HL-60/S4 treated with phorbol 12-myristate 13-acetate at 8.2 ng/mL for 4 days and 3 days (cell line): ENCODE results near the gene SCGB1A1.

ENCODE experiments used
- in situ Hi-C: fragments of 300-500 bp; cut with MboI; formaldehyde crosslinking; loops from 2 replicates; pipeline ENCODE4 v1.15.0; 2022; ENCODE audit warnings: low sequenced_read_pairs

The SCGB1A1 gene

GRCh38 chr11:62419314-62419929 is 589 bp downstream of the SCGB1A1 start:
- in situ Hi-C loops, result no loop called here

GRCh38 chr11:62419943-62420342 is 1.1 kb downstream of the SCGB1A1 start:
- in situ Hi-C loops, result loop anchor here (10.0 kb wide), 1 partner anchor 145 kb away; no protein-coding TSS in a partner anchor

- in situ Hi-C loops, result loop anchor here (10.0 kb wide), 1 partner anchor 144 kb away; no protein-coding TSS in a partner anchor
These were observed 2.0 kb downstream of the SCGB1A1 start for GRCh38 chr11:62420882-62421281.

- in situ Hi-C loops, result loop anchor here (10.0 kb wide), 1 partner anchor 143 kb away; no protein-coding TSS in a partner anchor
These were observed 3.2 kb downstream of the SCGB1A1 start for GRCh38 chr11:62421996-62422395.

- in situ Hi-C loops, result loop anchor here (10.0 kb wide), 1 partner anchor 142 kb away; no protein-coding TSS in a partner anchor
These were observed 4.2 kb downstream of the SCGB1A1 start for GRCh38 chr11:62423012-62423411.

- in situ Hi-C loops, result loop anchor here (10.0 kb wide), 1 partner anchor 137 kb away; no protein-coding TSS in a partner anchor
These were observed 8.9 kb downstream of the SCGB1A1 start for GRCh38 chr11:62427630-62428233.

- in situ Hi-C loops, result loop anchor here (10.0 kb wide), 1 partner anchor 136 kb away; no protein-coding TSS in a partner anchor
These were observed 10.2 kb downstream of the SCGB1A1 start for GRCh38 chr11:62428871-62429560.

- in situ Hi-C loops, result no loop called here
These were observed 11.6 kb downstream of the SCGB1A1 start for GRCh38 chr11:62430425-62430824.

GRCh38 chr11:62431171-62431901 is 12.5 kb downstream of the SCGB1A1 start:
- in situ Hi-C loops, result no loop called here

- in situ Hi-C loops, result no loop called here
These were observed 13.9 kb downstream of the SCGB1A1 start for GRCh38 chr11:62432695-62433094.

- in situ Hi-C loops, result no loop called here
These were observed 14.5 kb downstream of the SCGB1A1 start for GRCh38 chr11:62433141-62433903.

GRCh38 chr11:62433904-62434276 is 15.1 kb downstream of the SCGB1A1 start:
- in situ Hi-C loops, result no loop called here

- in situ Hi-C loops, result no loop called here
These were observed 17.2 kb downstream of the SCGB1A1 start for GRCh38 chr11:62435846-62436660.

- in situ Hi-C loops, result no loop called here
These were observed 18.8 kb downstream of the SCGB1A1 start for GRCh38 chr11:62437616-62438015.

GRCh38 chr11:62438641-62439040 is 19.8 kb downstream of the SCGB1A1 start:
- in situ Hi-C loops, result no loop called here

GRCh38 chr11:62439785-62440602 is 21.2 kb downstream of the SCGB1A1 start:
- in situ Hi-C loops, result no loop called here

- in situ Hi-C loops, result no loop called here
These were observed 24.8 kb downstream of the SCGB1A1 start for GRCh38 chr11:62443390-62444235.
